HK-2 (cell line): ENCODE data around the gene GRM7.

ENCODE experiments used
- DNase-seq: peaks from one replicate; pipeline ENCODE4 v3.0.0-alpha.2; 2018; ENCODE audit not compliant: unreplicated experiment

Gene GRM7

GRCh38 chr3:7788881-7789280, 928.0 kb downstream of the GRM7 start:
- DNase-seq: no peak

- DNase-seq: no peak
Measured at GRCh38 chr3:7789324-7789723, 928.4 kb downstream of the GRM7 start.

GRCh38 chr3:7790141-7790540, 929.2 kb downstream of the GRM7 start:
- DNase-seq: no peak
